Inferior parietal cortex (tissue), 1 donor: Measurements from ENCODE around the gene ESR1.
"Not testable (repeated sequence)": the region's sequence is repeated elsewhere in the genome, so short reads cannot be mapped to it uniquely, and the experiment has no call there.

Experiments used
- DNase-seq: peaks from one replicate; pipeline ENCODE4 v3.0.0-alpha.2; 2016; ENCODE audit errors: extremely low spot score

ESR1 gene

DNA sequence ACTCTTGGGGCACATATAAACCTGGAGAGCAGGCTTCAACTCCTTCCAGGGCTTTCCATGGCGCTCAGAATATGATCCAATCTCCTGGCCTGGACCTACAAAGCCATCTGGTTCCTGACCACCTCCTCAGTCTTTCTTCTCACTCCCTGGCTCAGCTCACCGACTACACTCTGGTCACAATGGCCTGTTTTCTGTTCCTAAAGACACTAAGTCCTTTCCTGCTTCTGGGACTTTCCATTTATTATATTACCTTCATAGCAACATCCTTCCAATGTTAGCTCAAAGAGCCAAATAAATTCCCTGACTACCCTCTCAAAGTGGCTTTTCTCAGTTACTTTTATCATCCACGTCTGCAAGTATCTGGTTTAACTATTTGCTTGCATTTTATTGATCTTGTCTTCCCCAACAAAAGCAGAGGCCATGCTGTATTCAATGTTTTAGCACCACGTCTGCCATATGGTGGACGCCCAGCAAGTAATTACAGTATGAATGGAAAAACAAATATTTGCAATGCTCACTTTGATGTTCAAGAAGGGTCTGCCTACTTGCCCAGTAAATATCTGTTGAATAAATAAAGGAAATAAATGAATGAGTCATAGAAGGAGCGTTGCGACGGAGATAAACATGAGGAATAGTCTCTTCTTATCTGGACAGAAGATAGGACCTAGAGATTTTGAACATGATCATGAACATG is 328.4 kb downstream of the ESR1 start:
- DNase-seq = no peak

DNA sequence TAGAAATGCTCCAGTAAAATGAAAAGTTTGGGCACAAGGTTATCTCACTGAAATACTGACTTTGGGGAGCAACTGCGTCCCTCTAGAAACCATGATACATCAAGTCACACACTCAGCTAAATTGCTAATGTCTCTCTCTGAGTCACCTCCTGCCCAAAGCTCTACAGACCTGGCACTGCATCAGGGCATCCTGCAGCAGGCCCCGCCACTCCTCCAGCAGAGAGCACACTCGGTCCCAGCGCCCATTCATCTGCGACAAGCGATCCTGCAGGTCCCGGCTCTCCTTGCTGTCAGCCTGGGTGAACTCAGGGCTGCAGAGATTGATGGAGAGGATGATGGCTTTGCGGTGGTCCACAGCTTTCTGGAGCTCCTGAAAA is 329.0 kb downstream of the ESR1 start:
- no peak for DNase-seq

DNA sequence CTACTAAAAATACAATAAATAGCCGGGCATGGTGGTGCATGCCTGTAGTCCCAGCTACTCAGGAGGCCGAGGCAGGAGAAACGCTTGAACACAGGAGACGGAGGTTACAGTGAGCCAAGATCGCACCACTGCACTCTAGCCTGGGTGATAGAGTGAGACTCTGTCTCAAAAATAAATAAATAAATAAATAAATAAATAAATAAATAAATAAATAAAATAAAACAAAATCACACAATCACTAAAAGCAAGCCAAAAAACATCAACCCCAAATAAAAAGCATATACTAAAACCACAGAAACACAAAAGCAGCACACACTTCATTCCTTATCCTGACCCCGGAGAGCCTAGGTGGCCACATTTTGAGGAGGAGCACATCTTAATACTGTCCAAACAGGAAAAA is 330.9 kb downstream of the ESR1 start:
- not testable (repeated sequence) for DNase-seq

DNA sequence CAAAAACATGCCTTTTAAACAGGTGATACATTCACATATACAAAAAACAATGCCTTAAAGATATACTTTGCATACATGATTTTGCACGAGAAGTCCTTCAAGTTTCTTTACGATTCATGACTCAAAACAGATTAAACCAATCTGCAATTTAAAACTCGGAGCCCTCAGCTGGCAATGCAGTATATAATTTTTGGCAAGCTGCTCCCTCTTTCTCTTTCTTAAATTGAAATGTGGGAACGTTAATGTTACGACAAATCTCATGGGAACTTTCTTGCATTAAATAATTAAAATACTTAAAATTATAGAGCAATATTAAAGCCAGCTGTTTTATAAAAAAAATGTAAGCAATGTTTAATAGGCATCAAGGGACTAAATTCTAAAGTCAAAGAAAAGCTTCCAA is 334.6 kb downstream of the ESR1 start:
- DNase-seq = no peak

DNA sequence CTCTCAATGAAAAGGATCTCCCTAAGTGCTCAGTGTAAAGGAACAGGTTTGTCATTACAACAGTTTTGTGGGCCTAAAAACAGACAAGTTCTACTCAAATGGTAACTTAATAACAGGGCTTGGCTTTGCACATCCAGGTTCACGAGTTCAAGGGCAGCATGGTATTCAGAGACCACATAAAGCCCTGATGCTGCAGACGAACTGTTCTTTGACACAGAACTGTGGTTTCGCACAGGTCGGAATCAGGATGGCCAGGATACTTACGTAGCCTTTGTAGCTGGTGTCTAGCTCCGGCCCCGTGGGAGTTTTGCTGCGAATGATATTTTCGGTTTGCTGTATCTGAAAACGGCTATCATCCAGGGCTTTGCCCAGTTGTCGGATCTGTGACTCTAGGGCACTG is 335.9 kb downstream of the ESR1 start:
- DNase-seq = no peak

DNA sequence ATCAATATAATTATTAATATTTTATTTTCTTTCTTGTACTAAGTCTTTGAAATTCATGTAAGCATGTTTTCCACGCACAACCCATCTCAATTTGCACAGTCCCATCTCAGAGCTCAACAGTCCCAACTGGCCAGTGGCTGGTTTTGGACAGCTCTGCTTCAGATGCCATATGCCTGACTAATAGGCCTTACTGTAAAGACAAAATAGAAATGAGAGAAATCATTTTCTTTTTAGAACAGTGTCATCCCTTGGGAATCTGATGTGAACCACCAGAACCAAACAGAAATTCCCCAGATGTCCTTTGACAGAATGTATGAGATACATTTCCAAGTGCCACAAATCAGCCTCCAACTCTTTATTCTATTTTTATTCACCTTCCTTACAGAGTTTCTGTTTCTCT is 338.9 kb downstream of the ESR1 start:
- no peak for DNase-seq

DNA sequence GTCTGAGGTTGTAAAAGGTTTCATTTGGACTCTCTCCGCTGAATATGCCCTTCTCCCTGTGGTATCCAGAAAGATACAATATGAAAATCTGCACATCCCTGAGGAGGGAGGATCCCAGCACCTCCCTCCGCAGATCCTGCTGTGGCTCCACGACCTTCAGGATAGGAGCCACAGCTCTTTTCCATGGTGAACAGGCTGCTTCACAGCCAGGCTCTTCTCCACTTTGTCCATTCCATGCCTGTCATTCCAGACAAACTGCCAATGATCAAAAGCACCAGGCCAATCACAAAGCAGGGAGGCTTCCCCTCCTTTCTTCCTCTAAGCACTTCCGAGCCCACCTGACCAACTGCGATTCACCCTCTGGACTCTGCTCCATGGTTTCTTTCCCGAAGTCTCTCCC is 339.8 kb downstream of the ESR1 start:
- DNase-seq = no peak

DNA sequence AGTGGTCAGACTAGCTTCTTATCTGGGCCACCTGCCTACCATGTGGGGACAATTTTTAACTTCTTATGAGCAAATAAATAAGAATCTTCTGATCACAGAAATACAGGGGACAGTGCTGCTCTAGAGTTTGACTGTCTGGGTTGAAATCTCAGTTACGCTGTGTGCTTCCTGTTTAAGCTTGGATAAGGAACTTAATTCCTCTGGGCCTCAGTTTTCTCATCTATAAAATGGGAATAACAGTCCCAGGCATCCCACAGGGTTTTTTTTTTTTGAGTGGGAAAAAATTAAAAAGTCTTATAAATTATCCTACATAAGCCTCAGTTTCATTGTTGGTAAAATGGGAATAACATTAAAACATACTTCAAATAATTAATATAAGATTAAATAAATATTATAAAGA is 340.9 kb downstream of the ESR1 start:
- DNase-seq = no peak

DNA sequence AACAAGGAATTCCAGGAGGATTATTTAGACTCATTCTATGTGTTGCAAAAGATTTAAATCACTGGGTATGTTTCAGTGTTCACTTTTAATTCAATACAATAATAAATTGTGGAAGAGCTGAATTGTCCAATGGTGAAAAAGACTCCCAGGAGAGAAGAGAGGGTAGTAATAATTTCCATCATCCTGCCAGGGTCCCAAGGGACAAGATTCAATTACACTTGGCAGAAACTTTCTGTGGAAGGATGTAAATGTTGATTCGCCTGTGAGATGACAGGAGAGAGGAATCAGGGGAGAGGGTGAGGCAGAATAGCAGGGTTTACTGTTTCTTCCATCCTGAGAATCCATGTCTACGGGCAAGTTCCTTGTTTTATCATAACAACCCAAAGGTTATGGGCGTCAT is 342.7 kb downstream of the ESR1 start:
- DNase-seq = no peak

DNA sequence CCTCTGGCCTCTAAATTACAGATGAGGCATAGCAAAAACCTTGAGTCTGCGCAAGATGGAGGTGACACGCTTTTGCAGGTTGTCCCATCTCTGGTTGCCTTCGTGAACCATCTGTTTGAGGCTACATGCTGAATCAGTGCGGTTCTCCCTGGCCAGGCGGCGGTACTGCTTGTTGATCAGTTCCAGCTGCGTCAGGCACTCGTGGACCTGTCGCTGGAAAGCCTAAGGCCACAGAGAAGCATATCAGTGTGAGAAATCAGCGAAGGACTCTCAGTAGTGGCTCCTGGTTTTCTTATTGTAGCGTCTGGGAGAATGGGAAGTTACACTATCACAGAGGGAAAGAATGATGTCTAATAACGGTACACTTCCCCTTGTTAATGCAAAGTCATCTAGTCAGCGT is 344.4 kb downstream of the ESR1 start:
- no peak for DNase-seq

DNA sequence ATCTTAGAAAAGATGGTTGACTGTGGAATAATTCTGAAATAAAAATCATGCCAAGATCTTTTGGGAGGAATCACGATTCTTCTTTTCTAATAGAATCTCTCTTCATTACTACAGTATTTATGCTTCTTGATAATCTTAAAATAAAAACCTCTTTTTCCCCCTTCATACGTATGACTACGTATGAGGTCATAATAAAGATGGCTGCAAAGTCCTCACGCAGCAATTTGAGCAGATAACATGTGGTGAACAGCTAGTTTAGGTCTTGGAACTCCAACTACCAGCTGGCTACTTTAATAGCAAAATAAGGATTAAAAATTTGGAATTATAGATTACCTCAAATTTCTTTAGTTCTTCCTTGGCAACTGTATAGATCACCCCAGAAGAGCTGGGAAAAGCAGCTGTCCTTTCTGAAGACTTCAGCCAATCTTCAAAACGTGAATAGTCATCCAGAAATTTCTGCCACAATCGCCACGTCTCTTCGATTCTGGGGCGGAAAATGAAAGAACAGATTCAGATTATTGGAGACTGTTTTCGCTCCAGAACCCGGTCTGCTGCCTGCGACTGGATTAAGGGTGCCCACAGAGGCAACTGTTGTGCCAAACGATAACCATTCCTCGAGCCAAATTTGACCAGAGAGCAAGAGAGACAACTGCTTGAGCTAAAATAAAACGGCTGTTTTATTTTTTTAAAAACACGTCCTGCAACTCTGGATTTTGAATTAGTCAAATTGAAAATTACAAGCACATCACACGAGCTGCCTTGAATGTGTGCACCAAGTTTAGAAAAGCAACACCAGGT is 347.3 kb downstream of the ESR1 start:
- no peak for DNase-seq

DNA sequence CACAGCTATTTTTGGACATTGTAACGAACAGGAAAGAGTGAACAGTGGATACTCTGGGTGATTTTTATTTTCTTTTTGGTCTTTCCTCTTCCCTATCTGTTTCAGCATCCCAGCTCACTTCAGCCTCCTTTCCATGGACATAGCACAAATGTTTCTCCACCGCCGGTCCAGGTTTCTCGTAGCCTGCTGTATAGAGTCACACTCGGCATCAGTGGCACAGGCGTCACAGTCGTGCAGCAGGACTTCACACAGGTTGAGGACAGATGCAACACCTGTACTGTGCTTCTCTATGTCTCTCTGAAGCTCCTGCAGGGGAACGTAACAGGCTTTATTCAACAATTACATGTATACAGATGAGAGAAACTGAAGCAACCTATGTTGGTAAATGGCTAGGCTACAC is 348.3 kb downstream of the ESR1 start:
- DNase-seq = no peak

DNA sequence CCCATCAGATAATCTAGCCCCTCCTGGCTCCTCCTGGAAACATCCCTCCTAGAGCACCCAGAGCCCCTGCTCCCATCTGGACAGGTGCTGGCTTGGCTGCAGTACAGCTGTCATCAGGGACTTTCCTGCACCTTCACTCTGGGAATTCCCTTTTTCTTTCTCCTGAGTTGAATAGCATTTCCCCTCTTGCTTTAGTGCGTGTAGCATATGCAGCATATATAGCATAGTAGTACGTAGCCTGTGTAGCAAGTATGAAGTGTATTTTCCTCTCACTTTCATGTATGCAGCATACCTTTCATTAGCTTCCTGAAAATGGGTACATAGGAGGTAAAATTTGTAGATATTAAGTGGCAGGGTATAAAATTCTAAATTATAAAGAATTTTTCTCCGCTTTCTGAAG is 352.9 kb downstream of the ESR1 start:
- no peak for DNase-seq

DNA sequence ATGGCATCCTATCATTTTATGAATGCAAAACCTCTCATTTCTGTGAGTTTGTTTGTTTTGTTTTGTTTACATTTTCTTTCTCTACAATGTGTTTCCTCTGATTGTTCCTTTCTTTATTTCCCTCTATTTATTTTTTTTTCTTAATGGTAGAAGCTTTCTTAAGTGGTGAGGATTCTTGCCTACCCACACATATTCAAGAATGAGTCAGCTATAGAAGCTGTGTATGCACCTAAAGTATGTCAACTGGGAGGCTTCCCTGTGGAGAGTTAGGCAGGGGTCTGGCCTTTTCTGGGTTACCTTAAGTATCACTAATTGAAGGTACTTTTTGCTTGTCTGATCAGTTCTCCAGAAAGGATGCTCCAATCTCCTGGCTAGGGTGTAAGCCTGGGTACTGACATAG is 354.0 kb downstream of the ESR1 start:
- no peak for DNase-seq

DNA sequence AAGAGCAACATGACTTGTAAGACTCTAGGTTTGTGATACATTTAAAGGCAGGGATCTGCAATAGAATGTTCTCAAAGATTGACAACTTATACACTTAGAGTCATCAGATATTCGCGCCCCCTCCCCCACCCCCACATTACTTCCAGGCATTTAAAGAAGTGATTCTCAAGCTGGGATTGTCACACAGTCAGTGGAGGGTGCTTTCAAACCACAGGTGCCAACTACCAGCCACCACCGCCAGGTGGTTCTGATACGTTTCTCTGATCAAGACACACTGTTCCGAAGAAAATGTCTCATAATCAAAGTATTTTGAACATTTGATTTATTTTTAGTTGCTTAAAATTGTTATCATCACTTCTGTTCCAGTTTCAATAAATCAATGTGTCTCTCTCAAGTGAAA is 357.5 kb downstream of the ESR1 start:
- DNase-seq = no peak

DNA sequence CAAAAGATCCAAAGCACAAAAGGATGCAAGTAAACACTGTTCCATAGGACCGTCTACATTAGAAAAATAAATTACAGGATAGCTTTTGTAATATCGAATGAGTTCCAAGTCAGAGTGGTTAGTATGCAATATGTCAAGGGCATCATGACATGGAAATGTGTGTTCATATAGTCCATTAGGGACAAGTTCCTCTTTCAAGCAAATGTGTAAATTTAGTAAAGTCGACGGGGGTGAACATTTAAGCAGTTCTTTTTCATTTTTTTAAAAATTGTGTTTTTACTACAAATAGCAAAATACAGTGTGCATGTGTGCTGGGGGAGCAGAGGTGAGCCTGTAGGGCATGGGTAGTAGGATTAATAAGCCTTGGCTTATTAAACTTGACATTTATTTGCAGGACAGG is 359.0 kb downstream of the ESR1 start:
- no peak for DNase-seq

DNA sequence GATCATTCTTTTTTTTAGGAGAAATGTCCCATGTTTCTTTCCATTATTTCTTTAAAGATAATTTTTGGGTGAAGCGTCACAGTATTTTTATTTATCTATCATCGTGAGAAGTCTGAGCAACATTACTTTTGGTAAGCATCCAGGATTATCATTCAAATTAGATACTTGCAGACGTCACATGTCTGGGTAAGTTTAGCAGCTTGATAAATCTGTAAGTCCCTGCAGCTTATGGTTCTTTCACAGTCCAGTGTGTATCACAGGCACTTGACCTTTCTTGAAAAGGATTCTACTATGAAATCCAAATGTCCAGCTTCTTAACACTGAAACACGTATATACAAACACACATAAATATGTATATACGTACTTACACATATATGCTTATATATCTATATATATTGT is 359.4 kb downstream of the ESR1 start:
- DNase-seq = no peak

DNA sequence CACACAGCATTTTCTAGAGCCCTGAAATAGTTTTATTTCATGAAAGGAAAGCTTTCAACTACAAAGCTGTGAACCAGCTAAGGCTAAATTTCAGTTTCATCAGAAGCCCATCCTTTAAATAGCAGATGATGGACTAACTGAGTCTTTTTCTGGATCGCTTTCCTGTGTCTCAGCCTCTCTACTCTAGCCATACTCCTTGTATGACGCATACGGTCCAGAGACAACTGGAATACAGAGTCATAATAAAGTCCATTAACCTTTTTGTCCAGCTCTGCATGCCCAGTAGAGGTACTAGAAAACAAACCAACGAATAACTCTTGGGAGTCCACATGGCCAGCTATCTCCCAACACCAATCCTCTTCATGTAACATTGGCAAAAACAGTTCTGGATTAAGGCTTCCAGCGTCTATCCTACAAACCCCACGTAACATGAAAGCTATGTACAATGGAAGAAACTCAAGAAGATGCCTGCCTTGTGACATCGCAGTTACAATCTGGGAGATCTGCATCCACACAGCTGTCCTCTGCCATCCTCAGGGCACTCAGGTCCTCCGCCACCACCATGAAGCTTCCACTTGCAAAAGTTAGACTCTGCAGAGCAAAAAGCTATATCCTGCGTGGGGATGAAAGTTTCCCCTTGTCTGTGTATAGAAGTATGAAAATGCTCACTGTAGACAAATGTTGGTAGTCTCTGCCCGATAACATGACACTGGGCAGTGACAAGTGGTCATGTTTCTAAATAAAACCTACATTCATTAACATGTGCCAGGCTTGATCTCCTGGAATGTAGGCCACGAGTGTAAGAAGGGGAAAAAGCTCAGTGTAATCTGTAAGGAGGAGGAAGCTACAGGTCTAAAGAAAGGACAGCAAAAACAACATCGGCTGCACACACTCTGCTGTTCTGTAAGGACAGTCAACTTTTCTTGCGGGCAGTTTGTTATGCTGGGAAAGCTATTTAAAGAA is 360.4 kb downstream of the ESR1 start:
- DNase-seq = no peak

DNA sequence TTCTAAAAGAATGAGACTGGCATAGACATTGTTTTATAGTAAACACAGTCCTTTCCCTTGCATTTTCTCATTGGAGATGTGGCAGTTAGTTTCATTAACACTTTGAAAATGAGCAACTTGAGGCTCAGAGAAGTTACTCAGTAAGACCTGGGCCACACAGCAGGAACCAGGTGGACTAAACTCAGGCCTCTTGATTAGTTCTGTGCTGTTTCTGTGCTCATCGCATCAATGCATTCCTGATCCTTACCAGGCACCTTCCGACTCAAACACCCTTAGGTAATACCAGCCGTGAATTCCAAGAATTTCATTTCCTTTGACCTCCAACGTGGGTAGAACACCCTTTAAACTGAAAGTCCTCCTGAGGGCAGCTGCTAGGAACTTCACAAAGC is 362.8 kb downstream of the ESR1 start:
- no peak for DNase-seq

DNA sequence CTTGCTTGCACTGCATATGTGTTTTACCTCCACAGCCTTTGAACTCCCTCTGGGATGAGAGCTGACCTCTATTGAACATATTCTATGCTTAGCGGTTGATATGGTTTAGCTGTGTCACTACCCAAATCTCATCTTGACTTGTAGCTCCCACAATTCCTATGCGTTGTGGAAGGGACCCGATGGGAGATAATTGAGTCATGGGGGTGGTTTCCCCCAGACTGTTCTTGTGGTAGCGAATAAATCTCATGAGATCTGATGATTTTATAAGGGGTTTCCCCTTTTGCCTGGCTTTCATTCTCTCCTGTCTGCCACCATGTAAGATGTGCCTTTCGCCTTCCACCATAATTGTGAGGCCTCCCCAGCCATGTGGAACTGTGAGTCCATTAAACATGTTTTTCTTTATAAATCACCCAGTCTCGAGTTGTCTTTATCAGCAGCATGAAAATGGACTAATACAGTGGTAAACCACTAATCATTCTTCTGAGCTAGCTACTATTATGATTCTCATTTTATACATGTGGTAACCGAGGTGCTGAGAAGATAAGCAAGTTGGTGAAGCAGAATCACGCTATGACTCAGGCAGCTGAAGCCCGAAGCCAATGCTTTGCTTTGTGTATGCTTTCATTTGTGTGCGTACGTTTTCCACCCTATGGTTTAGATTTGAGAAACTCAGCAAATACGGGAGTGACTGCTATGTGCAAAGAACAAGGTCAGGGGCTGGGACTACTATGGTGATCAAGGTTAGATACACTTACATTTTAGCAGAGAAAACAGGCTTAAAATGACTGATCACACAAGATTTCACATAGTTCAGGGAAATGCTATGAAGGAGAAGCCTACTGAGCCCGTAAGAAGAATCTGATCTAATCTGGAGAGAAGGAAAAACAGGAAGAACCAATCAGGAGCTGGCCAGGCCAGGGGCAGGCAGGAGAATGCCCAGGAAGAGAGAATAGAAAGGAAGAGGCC is 363.5 kb downstream of the ESR1 start:
- no peak for DNase-seq

DNA sequence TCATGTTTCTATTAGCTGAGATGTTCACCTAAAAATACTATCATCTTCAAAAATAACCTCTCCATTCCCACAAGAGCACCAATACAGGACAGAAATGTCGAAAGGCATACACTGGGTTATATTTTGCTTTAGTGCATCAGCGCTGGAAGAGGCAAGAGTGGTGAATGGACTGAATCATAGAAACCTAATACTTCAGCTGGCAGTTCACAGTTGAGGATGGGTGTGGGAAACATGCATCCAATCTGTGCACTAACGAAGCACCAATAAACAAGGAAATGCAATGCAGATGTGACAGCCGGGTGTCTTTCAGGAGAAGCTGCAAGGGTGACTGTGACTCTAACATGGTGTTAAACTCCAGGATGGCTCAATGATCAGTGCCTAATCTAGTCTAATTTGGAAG is 365.8 kb downstream of the ESR1 start:
- DNase-seq = no peak
